GM21723 (cell line): ENCODE measurements around the gene SORCS2.

Experiments
- ATAC-seq: cut with Tn5 transposase; IDR thresholded peaks from one replicate; pipeline ENCODE4 v1.9.1; 2021; ENCODE audit warnings: mild to moderate bottlenecking, moderate library complexity; ENCODE audit not compliant: unreplicated experiment

SORCS2 gene

DNA sequence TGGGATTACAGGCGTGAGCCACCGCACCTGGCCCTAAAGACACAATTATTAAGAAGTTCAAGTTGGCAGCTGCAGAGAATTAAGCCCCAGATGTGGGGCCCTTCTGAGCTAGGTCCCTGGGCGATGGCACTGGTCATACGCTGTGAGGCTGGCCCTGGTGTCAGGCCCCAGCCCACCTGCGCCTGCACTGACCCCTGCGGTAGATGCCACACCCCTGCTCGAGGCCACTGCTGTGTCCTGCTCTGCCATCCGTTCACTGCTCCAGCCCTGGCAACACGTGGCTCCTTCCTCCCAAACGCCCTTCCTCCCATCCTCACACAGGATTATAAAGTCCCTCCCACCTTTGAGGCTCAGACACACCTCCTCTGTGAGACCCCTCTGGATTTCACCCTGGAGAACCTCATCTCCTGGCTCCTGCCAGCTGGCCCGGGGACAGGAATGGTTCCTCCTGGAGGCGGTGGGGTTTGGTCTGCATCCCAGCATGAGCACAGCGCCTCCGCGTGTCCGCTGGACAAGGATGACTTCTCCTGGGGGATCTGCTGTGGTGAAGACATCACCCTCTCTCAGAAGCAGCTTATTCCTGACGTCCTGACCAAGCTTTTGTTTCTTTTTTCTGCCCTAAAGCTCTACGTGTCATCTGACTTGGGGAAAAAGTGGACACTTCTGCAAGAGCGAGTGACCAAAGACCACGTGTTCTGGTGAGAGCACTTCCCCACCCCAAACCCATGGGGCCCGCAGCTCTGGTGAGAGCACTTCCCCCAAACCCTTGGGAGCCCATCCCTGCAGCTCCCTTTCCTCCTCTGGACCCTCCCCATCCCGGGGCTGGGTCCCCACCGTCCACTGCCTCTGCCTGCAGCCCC, 461.4 kb downstream of the SORCS2 start:
- ATAC-seq, result no peak

DNA sequence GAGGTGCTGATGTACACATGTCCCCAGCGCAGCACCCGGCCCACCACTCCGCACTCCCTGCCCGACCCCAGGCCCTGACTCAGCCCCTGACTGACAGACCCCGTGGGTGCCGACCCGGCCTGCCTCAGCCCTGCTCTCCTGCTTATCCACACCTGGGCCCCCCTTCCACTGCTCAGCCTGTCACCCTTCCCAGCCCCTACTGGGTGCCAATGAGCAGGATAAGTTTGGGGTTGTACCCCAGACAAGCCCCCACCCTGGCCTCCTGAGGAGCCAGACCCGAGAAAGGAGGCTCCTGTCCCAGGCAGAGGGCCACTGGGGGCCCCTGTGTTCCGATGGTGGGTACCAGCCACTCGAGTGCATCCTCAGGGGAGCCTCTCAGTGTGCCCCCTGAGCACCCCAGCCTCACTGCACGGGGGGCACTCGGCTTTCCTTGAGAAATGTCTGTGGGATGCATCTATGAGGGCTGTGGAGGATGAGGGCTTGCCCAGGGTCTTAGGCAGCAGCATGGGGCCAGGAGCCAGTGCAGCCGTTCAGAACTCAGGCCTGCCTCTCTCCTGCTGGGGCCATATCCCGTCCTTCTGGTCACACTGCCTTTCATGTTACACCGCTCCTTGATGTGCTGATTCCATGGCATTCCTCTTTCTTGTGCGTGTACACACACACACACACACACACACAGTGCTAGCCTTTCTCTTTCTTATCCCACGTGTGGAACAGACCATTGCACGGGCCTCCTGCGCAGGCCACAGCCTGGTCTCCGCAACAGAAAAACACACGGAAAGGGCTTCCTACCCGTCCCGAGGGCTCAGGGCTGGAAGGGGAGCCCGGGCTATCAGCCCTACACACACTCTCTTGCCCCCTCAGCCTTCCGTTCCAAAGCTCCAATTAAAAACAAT, 462.5 kb downstream of the SORCS2 start:
- no peak for ATAC-seq

DNA sequence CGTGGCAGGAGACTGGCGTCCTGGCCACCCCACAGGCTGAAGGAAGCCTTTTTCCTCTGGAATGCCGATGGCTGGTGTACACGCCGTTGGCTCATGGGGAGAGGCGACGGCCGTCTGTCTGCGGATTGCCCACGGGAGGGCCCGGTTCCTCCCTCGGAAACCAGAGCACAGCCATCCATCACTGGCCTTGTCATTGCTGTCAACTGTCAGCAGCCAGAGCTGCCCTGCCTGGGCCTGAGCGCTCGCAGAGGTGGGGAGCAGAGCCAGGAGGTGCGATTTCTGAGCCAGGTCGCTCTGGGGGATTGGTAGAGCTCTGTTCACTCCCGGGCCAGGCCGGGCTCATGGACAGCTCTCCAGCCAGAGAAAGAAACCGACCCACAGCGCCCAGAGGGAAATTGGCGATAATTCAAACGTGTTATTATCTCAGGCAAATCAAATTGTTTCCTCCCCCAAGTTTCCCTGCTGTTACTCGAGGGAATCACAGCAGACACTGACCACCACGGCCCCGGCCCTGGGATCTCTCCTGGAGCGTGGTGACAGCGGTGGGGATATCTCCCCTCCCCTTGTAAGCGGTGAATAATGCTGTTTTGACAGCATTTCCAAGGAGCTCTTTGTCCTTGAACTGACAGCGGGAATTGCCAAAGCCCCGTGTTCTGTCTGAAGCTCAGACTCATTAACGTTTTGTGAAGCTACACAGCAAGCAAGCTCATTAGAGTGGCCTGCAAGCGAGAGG, 463.3 kb downstream of the SORCS2 start:
- ATAC-seq, result no peak

DNA sequence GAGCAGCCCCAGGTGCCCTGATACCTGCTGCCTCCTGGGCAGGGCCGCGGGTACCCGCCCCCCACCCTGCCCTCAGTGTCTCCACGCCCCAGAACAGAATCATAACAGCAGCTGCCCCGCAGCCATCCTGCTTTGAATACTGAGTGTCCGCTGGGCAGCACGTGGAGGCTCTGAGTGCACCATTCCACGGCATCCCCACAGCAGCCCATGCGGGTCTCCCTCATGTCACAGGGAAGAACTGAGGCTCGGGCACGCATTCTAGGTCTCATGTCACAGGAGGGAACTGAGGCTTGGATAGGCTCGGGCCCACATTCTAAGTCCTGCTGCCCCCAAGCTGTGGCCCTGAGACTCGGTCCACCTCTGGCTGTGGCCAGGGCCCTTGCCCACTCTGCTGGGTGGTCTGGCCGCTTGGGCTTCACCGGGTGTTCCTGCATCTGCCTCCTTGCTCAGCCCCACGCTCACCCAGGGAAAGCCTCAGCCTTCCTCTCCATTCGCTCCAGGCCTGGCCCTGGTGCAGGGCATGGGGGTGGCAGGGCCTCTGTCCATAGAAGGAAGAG, 464.0 kb downstream of the SORCS2 start:
- ATAC-seq, result no peak

DNA sequence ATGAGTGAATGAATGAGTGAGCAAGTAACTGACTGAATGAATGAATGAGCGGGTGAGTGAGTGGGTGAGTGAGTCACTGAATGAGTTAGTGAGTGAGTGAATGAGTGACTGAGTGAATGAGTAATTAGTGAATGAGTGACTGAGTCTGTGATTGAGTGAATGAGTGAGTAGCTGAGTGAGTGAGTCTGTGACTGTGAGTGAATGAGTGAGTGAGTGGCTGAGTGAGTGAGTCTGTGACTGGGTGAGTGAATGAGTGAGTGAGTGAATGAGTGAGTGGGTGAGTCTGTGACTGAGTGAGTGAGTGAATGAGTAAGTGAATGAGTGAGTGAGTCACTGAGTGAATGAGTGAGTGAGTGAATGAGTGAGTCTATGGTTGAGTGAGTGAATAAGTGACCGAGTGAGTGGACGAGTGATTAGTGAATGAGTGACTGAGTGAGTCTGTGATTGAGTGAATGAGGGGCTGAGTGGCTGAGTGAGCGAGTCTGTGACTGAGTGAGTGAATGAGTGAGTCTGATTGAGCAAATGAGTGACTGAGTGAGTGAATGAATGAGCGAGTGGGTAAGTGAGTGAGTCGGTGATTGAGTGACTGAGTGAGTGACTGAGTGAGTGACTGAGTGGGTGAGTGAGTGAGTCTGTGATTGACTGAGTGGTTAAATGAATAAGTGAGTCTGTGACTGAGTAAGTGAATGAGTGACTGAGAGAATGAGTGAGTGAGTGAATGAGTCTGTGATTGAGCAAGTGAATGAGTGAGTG, 465.4 kb downstream of the SORCS2 start:
- ATAC-seq, result no peak

DNA sequence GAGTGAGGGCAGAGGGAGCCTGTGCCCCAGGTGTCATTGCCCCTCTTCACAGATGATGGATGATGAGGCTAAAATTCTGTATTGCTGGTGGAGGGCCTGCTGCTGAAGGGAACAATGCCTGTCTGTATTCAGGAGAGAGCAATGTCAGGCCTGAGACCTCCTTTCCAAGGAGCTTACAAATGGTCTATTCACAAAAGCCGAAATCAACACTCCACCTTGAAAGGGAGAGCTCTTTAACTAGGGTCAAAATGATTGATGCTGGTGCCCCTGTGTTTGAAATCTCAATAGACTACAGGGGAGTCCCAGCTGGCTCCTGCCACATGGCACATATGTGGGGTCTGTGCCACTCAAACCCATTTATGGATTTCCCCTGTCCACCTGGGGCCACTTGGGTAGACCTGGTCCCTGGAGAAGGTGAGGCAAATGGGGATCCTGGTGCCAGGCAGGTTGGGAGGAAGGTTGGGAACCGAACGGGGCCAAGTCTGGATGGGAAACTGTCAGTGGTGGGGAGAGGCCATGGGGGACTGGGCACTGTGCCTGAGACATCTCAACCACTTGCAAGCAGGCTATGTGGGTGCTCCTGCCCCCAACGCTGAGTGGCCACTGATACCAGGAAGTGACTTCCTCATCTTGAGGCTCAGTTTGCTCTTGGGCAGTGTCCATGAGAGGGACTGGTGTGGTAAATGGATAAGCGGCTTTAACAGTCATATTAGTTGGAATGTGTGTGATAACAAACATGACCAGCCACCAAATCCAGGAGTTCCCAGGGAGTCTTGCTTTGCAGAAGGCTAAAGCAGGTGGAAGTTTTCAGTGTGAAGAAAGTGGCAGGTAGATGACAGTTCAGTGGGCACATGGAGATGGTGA, 466.2 kb downstream of the SORCS2 start:
- no peak for ATAC-seq

DNA sequence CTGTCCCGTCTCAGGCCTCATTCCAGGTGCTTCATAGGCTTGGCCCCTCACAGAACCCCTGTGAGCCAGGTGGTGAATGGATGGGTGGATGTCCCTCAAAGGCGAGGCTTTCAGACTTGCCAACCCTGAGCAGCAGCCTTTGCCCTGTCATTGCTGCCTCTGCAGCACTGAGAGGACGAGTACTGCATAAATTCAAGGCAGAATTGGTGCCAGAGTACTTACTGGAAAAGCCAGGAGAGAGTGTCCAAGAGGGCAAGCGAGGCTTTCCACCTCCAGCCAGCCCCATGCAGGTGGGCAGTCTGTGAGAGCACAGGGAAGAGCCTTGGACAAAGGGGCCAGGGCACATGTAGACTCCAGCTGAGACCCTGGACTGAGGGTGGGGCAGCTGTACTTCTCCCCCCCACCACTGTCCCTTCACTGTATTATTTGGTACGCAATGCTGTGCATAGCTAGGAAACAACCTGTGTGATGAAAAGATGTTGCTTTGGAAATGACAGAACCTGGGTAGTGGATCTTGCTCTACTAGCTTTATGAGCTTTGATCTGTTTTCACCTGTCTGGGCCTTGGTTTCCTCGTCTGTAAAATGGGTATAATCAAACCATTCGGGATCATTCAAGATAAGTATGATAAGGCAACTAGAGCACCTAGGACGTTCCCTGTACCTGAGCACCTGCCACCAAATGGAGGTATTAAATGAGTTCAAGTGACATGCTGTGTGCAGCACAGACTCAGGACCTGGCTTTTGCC, 467.3 kb downstream of the SORCS2 start:
- ATAC-seq, result no peak

DNA sequence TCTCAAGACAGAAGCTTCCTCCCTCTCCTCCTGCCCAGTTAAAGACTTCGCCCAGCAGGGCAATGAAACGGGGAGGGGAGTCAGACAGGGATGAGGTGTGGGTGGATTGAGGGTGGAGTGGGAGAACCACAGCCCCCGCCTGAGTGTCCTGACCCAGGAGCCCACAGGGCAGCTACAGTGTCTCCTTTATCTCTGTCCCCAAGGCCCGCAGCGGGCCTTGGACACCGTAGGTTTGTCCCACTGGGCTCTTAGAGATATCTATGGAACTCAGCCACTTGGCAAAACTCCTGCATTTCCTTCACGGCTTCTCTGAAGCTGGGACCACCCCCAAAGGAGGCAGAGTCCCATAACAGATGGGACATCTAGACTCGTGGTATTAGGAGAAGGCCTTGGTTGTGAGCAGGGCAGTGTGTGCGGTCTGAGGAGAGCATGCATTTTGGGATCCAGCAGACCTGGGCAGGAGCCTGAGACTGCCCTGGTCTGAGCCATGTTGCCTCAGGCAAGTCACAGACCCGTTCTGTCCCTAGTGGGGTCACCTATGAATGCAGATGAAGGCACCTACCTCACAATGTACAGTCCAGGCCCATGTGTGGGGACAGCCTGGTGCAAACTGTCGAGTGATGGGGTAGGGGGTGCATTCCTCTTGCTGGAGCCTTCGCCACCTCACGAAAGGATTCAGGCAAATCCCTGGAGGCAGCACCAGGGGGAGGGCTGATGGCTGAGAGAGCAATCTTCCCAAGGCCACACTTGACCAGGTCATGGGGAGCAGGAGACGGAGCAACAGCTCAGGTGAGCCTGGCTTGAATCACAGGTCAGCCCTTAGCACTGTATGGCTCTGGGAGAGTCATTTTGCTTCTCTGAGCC, 468.1 kb downstream of the SORCS2 start:
- ATAC-seq, result no peak

DNA sequence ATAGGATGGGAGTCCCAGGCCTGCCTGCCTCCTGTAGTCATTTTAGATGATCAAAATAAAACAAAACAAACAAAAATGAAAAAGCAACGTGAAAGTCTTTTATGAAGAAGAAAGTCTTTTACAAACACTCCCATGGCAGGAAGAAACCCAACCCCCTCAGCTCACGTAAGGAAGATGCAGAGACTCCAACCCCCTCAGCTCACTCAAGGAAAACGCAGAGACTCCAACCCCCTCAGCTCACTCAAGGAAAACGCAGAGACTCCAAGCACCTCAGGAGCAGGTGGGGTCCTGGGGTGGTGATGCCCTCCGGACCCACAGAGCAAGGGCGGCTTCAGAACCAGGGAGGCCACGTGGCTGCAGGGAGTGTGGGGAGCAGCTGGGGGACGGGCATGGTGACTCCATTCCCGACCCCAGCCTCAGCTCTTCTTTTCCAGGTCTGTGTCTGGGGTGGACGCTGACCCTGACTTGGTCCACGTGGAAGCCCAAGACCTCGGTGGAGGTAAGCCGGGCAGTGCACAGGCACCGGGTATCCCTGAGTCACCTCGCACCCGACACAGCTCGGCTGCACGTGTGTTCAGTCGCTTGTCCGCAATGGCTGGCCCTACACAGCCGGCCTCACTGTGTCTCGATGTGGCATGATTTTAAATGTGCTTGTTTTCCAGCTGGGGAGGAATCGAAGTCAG, 468.9 kb downstream of the SORCS2 start:
- no peak for ATAC-seq

DNA sequence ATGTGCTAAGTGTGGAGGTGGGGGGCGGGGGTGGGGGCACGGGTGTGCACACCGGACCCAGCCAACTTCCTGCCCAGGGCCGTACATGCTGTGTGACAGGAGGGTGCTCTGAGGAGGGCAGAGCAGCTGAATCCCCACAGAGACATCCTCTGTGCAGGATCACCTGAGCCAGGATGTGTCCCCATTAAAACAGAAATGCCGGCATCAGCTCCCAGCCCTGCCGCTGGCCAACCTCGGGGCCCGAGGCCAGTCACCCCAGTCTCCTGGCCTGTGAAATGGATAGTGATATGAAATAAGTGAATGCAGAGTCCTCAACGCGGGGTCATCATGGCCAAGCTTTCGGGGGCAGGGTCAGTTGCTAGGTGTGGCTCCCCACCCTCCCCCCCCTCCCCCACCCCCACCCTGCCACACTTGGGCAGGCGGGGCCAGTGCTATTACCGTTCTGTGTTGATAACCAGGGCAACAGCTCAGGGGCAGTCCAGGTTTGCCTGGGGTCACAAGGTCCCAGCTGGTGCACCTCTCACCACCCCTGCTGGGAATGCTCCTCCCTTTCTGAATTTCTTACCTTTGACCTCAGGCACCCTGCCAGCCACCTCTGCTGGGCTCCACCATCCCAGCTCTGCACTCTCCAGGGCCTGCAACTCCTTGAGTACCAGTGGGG, 469.6 kb downstream of the SORCS2 start:
- ATAC-seq, result no peak

DNA sequence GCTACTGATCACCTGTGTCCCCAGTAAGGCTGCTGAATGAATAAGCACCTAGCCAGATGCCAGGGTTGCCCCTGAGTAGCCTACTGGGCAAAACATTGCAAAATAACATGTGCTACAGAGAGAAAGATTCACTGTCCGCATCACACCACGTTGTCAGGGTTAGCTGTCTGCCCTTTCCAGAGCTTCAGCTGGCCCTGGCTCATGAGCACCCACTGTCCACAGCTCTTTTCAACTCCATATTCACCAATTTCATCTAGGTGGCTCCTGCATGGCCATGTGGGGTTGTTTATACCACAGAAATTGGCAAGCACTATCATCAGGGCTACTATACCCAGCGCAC, 470.1 kb downstream of the SORCS2 start:
- no peak for ATAC-seq

DNA sequence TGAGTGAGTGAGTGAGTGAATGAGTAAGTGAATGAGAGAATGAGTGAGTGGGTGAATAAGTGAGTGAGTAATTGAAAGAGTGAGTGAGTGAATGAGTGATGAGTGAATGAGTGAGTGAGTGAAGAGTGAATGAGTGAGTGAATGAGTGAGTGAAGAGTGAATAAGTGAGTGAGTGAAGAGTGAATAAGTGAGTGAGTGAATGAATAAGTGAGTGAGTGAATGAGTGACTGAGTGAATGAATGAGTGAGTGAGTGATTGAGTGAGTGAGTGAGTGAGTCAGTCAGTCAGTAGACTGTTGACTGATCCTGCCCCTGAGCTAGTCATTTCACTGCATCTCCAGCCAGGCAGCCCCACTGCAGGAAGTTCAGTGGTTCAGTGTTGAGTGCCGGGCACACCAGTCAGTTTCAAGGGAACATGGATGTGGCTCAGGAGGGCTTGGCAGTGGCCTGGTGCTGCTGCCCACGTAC, 470.8 kb downstream of the SORCS2 start:
- ATAC-seq, result no peak

DNA sequence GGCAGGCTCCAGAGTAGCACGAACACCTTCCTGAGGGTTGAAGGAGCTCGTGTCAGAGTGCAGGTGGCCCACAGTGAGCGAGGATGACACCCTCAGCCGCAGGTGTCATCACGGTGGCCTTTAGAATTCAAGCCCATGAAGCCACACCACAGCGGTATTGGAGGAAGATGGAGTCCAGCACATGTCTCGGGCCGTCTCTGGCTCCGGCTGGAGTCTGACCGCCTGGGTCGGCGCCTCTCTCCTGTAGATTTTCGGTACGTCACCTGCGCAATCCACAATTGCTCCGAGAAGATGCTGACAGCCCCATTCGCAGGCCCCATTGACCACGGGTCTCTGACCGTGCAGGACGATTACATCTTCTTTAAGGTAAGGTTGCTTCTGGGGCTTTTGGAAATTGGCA, 471.8 kb downstream of the SORCS2 start:
- no peak for ATAC-seq

DNA sequence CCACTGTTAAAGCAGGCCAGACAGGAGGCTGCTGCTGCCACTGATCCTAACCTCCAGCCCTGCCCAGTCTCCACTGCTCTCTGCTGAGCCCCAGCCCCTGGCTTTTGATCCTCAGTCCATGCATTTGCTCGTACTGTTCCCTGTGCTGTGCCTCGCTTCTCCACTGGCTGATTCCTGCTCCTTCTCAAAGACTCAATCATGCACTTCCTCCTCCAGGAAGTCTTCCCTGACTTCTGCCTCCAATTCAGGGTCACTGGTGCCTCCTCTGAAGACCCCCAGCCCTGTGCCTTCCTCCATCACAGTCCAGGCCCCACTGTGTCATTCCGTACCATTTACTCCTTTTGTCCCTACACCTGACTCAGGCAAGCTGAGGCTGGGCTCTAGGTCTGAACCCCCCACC, 473.0 kb downstream of the SORCS2 start:
- no peak for ATAC-seq

DNA sequence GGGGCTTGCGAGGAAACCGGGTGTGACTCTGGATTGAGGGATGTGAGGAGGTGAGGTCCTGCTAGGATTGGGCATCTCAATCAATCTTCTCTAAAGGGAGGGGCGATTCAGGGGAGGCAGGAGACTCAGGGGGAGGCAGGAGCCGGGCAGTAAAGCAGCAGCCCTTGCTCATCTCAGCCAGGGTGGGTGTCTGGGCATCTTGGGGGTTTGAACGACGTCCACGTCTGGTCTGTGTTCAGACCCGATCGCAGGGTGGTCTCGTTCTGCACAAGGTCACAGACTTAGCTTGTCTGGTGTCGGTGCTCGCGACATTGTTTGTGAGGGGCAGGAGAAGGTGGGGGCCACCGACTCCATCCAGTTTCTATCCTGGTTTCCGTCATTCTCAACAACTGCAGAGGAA, 473.7 kb downstream of the SORCS2 start:
- ATAC-seq, result no peak

DNA sequence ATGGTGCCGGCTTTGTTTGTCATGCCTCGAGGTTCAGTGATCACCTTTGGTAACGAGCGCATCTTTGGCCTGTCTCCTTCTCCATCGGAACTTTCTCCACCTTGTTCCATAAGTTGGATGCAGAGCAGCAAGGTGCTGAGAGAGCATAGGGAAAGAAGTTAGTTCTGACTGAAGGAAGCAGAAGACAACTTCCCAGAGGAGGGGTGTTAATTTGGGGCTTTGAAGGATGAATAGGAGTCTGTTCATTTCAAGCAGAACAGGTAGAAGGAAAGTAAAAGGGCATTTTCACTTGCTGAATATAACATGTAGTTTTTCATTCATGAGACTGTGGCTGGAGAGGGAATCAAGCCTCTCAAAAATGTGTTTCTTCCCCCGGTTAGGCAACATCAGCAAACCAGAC, 474.4 kb downstream of the SORCS2 start:
- ATAC-seq, result no peak

DNA sequence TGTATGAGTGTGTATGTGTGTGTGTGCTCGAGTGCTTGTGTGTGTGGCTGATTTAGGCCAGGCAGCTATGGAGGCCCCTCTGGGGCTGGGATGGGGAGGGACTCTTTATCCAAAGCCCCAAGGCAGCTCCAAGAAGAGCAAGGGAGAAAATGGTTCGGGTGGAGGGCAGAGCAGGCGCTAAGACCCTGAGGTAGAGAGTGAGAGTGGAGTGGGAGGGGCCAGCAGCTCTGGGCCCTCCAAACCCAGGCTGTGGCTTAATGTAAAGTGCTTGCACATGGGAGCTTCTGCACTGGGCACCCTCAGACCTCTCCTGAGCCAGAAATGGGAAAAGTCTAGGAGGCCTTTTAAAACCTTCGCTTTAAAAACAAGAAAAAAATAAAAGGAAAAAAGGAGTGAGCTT, 475.9 kb downstream of the SORCS2 start:
- no peak for ATAC-seq
